Hair follicle dermal papilla cell (primary cell): Measurements from ENCODE around the gene CRABP1. TPM values are rescaled to one million over a fixed set of nuclear protein-coding genes. Genes with fewer than 3 reads are reported as not detected.

Experiments used
- small RNA-seq: library from RNA; depleted of rRNA; stranded (forward); fragments of <200 nt; gene quantifications from one replicate; pipeline ENCODE3, GENCODE V24; 2012
- total RNA-seq: library from RNA; depleted of rRNA; stranded (reverse); fragments of >200 nt; gene quantifications from 2 replicates; pipeline ENCODE4 v1.2.3, GENCODE V29; 2012

The CRABP1 gene
- 0.32 and 0.49 TPM in 2 replicates for total RNA-seq

GRCh38 chr15:78340231-78341056, at the start of gene CRABP1:
Gene CRABP1 (plus strand): TSS chr15:78340353. CDS start chr15:78340429, 76 bp downstream.

GRCh38 chr15:78299101-78299930, 40.8 kb upstream of the CRABP1 start, which contains the start of gene SKIC8:
Gene SKIC8 (minus strand): TSS chr15:78299609. CDS start chr15:78295686, 3,923 bp downstream.

Small RNA genes within 50 kb of the gene (small RNA-seq; reads per million reads assigned to genes)
- gene AC090607.5: not detected

Other genes with a start within 250 kb of the CRABP1 start
- gene SH2D7, start 247.8 kb upstream of the CRABP1 start, total RNA-seq: not detected in 2 replicates
- 4.7 and 5.6 TPM in 2 replicates for gene CIB2, start 208.9 kb upstream of the CRABP1 start, total RNA-seq
- gene IDH3A, start 191.0 kb upstream of the CRABP1 start, total RNA-seq: 34.2 and 39.2 TPM in 2 replicates
- not detected in 2 replicates for gene ACSBG1, start 105.8 kb upstream of the CRABP1 start, total RNA-seq
- gene DNAJA4, start 75.8 kb upstream of the CRABP1 start, total RNA-seq: 2.2 and 3.9 TPM in 2 replicates
- 36.7 and 39.8 TPM in 2 replicates for gene SKIC8, start 40.7 kb upstream of the CRABP1 start, total RNA-seq
- gene IREB2, start 97.9 kb downstream of the CRABP1 start, total RNA-seq: 25.6 and 32.9 TPM in 2 replicates
- gene HYKK, start 167.2 kb downstream of the CRABP1 start, total RNA-seq: 1.9 and 3.1 TPM in 2 replicates
- gene PSMA4, start 200.1 kb downstream of the CRABP1 start, total RNA-seq: 135 and 159 TPM in 2 replicates
- gene CHRNA5, start 225.2 kb downstream of the CRABP1 start, total RNA-seq: 0.36 and 1.3 TPM in 2 replicates